ENCODE measurements around the gene E2F8. TPM values are rescaled to one million over a fixed set of nuclear protein-coding genes. Genes with fewer than 3 reads are reported as not detected.

Gene E2F8
- total RNA-seq, 3 donors from 2014 or later: 0.64 TPM; not detected in 2

- intact Hi-C loops (cut with DNase I; ENCODE audit: low total_unique reads): no loop called here
- Histone ChIP-seq H3K36me3 (no peaks in the 10 kb centered on the region), H3K9me3 (no peaks in the 10 kb centered on the region), H3K27me3 (no peaks in the 10 kb centered on the region), H3K4me3 (no peak overlapping the region), H3K4me1 (no peaks in the 10 kb centered on the region), H3K27ac (no peak overlapping the region)
- TF ChIP-seq POLR2AphosphoS5 (IDR thresholded peaks at IDR 0.05) (no peak), CTCF (IDR thresholded peaks at IDR 0.05) (no peak), POLR2A (IDR thresholded peaks at IDR 0.05) (no peak)
- no peak for DNase-seq (ENCODE audit: low spot score in 2 of 2)
These were observed 12.5 kb upstream of the E2F8 start for GRCh38 chr11:19253153-19253745.

GRCh38 chr11:19252394-19253152 lies 11.8 kb upstream of the E2F8 start:
- H3K9me3 ChIP-seq: no peaks in the 10 kb centered on the region
- H3K27ac ChIP-seq: no peak overlapping the region
- H3K4me1 ChIP-seq: no peaks in the 10 kb centered on the region
- H3K27me3 ChIP-seq: no peaks in the 10 kb centered on the region
- no peak overlapping the region for H3K4me3 ChIP-seq
- no peaks in the 10 kb centered on the region for H3K36me3 ChIP-seq
- TF ChIP-seq POLR2A (IDR thresholded peaks at IDR 0.05): no peak
- TF ChIP-seq CTCF (IDR thresholded peaks at IDR 0.05): no peak
- TF ChIP-seq POLR2AphosphoS5 (IDR thresholded peaks at IDR 0.05): no peak
- no peak for DNase-seq (ENCODE audit: low spot score in 2 of 2)
- intact Hi-C loops (cut with DNase I; ENCODE audit: low total_unique reads): no loop called here

GRCh38 chr11:19251577-19251976 lies 10.8 kb upstream of the E2F8 start:
- intact Hi-C loops (cut with DNase I; ENCODE audit: low total_unique reads): no loop called here
- TF ChIP-seq POLR2AphosphoS5 (IDR thresholded peaks at IDR 0.05) (no peak), CTCF (IDR thresholded peaks at IDR 0.05) (no peak), POLR2A (IDR thresholded peaks at IDR 0.05) (no peak)

GRCh38 chr11:19246816-19247215 lies 6.1 kb upstream of the E2F8 start:
- Histone ChIP-seq H3K9me3 (no peaks in the 10 kb centered on the region), H3K36me3 (no peaks in the 10 kb centered on the region), H3K27ac (no peak overlapping the region), H3K27me3 (peaks cover 4 to 15% of the 10 kb centered on the region in 2 donors), H3K4me3 (no peak overlapping the region), H3K4me1 (peaks cover 2 to 4% of the 10 kb centered on the region in 2 donors)
- DNase-seq (ENCODE audit: low spot score in 2 of 2): no peak
- intact Hi-C loops (cut with DNase I; ENCODE audit: low total_unique reads): no loop called here
- no peak for TF ChIP-seq POLR2A (IDR thresholded peaks at IDR 0.05)
- no peak for TF ChIP-seq POLR2AphosphoS5 (IDR thresholded peaks at IDR 0.05)
- TF ChIP-seq CTCF (IDR thresholded peaks at IDR 0.05): no peak

More at GRCh38 chr11:19251577-19251976, 10.8 kb upstream of the E2F8 start:
- DNase-seq (ENCODE audit: low spot score in 2 of 2): no peak
- H3K27me3 ChIP-seq: no peaks in the 10 kb centered on the region
- no peaks in the 10 kb centered on the region for H3K4me1 ChIP-seq
- no peak overlapping the region for H3K27ac ChIP-seq
- H3K4me3 ChIP-seq: no peak overlapping the region
- H3K9me3 ChIP-seq: no peaks in the 10 kb centered on the region
- no peaks in the 10 kb centered on the region for H3K36me3 ChIP-seq

GRCh38 chr11:19245351-19245750 lies 4.6 kb upstream of the E2F8 start:
- no peaks in the 10 kb centered on the region for H3K9me3 ChIP-seq
- DNase-seq (ENCODE audit: low spot score in 2 of 2): no peak
- peaks cover 11 to 30% of the 10 kb centered on the region in 2 donors for H3K27me3 ChIP-seq
- H3K4me3 ChIP-seq: no peak overlapping the region
- H3K4me1 ChIP-seq: peaks cover 9% of the 10 kb centered on the region in 2 donors
- TF ChIP-seq CTCF (IDR thresholded peaks at IDR 0.05): no peak
- no peak for TF ChIP-seq POLR2A (IDR thresholded peaks at IDR 0.05)
- TF ChIP-seq POLR2AphosphoS5 (IDR thresholded peaks at IDR 0.05): no peak
- intact Hi-C loops (cut with DNase I; ENCODE audit: low total_unique reads): no loop called here
- no peak overlapping the region for H3K27ac ChIP-seq
- H3K36me3 ChIP-seq: no peaks in the 10 kb centered on the region
